Kidney capillary endothelial cell (primary cell): ENCODE results near the gene PURA.

ENCODE experiments used
- DNase-seq: peaks from one replicate; pipeline ENCODE4 v3.0.0-alpha.2; 2018; ENCODE audit warnings: low spot score

Gene PURA

DNA sequence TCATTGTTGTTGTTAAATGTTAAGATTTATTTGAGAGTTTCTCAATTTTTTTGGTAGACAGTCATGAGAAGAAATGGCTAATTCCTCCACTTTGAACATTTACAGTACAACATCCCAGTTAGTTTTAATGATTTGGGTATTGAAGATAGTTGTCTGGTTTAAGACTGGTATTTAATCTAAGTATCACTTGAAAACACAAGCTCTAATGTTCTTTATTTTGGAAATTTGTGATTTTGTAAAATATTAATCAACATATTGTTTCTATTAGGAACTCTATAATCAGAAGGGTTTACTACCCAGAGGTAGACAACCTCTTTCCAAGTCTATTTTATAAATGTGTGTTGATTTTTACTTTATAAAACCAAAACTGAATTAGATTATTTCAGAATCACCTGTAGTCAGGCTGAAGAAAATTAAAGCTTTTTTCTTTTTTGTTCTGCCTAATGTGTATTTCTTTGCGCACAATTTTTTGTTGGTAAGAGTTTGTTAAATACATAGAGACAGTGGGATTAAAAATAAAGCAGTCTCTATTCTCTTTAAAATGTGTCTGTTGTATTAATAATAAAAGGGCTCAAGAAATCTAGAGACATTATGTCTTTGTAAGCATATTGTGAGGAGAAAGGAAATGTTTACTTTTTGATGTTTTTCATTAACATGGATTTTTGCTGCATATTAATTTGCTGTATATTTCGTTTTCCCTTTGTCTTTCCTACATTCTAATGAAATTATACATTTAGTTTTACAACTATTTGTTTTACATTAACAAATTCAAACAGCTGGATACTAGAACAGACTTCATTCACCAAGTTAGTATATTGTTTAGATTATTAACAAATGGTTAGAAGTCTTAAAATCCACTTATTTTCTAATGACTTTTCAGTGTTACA is 3.9 kb upstream of the PURA start:
- no peak for DNase-seq

GRCh38 chr5:140110646-140110957 is 3.3 kb upstream of the PURA start:
- no peak for DNase-seq

- no peak for DNase-seq
These were observed 2.7 kb upstream of the PURA start for GRCh38 chr5:140111011-140111858.

- DNase-seq = no peak
These were observed 1.9 kb upstream of the PURA start for GRCh38 chr5:140111859-140112551.

GRCh38 chr5:140112685-140113179 is 1.2 kb upstream of the PURA start:
- DNase-seq = no peak

DNA sequence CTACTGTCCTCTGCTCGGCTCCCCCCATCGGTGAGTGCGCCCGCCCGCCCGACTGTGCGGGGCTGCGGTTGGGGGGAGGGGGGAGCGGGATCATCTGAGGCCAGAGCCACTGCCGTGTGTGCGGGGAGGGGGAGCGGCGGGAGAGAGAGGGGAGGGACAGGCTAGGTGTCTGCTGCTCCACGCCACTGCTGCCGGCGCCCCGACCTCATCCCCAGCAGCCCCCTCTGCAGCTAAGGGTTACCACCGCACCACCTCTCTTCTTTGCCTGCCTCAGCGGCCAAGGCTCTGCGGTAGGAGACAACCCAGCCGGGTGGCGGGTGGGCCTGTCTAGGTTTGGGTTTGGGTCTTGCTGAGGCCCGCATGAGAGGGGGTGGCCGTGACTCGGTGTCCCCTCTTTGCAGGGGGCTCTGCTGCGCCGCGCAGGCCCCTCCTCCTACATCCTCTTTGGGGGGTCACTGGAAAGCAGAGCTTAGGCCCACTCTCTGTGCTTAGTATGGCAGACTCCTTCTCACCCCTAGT is 670 bp upstream of the PURA start:
- DNase-seq = no peak

- peak; percentile 52 for DNase-seq
These were observed 654 bp downstream of the PURA start for GRCh38 chr5:140114341-140115185.

DNA sequence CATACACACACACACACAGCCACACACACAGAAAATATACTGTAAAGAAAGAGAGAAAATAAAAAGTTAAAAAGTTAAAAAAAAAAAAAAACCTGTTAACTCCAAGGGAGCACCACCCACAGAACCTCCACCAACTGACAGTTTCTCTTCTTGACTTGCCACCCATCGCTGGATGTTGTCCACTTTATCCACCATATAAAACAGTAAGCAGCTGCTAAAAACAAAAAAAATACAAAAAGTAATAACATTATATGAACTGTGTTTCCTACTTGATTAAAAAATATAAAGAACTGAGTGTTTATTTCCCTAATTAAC is 1.2 kb downstream of the PURA start:
- no peak for DNase-seq

GRCh38 chr5:140116716-140117115 is 2.8 kb downstream of the PURA start:
- no peak for DNase-seq

- DNase-seq = no peak
These were observed 3.6 kb downstream of the PURA start for GRCh38 chr5:140117523-140117922.

GRCh38 chr5:140118302-140118936 is 4.5 kb downstream of the PURA start:
- no peak for DNase-seq

- no peak for DNase-seq
These were observed 11.7 kb downstream of the PURA start, which contains the start of gene IGIP for GRCh38 chr5:140125637-140126036. IGIP (plus strand) TSS chr5:140125937; CDS start chr5:140128477, 2,540 bp downstream.

DNA sequence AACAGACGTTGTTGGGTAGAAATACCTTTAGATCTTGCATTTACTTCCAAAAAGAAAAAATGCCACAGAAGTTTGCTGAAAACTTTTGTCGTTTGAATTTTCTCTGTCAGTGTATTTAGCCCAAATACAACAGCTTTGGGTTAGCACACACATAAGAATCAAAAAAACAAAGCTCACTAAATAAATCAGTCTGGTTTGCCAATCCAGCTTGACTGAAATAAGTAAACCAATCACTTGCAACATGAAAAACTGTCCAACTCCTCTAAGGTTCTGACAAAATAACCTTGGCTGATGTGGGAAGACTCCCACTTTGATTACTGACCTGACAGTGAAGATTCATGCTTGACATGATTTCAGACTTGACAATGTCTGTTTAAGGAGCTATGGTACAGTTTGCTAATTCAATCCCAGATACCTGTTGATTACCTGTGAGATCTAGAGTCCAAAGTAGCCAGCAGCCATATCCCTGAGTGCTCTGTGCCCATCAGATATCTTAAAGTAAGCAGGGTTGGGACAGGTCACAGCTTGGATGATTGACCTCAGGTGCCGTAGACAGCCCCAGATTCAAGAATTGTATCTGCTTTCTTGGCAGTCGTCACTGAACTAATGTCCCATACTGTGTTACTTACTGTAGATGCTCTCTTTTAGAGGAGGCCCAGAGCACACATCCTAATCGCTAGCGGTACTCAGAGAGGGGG is 12.6 kb downstream of the PURA start:
- DNase-seq = no peak

- DNase-seq = no peak
These were observed 14.5 kb downstream of the PURA start for GRCh38 chr5:140128376-140128775.

GRCh38 chr5:140130949-140131733 is 17.2 kb downstream of the PURA start:
- no peak for DNase-seq

DNA sequence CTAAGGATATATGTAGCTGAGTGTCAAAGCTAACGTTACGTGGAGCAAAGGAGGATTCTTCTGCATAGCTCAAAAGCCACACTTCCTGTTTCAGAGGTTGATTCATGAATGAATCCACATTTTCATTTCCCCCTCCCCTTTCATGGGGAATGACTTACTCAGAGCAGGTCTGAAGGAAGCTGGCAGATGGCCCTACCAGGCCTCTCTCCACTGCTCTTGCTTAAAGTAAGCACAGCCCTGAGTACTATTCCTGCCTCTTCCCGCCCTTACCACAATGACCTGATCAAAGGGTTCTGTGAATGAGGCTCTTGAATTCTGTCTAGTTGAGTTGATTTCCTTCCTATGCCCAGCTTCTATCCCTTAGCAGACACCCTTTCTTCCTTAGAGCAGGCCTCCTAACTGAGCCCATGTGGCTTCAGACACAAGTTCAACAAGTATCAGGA is 18.1 kb downstream of the PURA start:
- peak; percentile 81 for DNase-seq

GRCh38 chr5:140133514-140134167 is 19.7 kb downstream of the PURA start:
- no peak for DNase-seq

GRCh38 chr5:140134277-140134935 is 20.5 kb downstream of the PURA start:
- DNase-seq = no peak
